HG03097 (cell line): ENCODE data around the gene PCBP3.
"Not testable (repeated sequence)": the region's sequence is repeated elsewhere in the genome, so short reads cannot be mapped to it uniquely, and the experiment has no call there.

Experiments used
- ATAC-seq: cut with Tn5 transposase; IDR thresholded peaks from one replicate; pipeline ENCODE4 v1.9.1; 2021; ENCODE audit not compliant: unreplicated experiment, low FRiP score

PCBP3 gene

DNA sequence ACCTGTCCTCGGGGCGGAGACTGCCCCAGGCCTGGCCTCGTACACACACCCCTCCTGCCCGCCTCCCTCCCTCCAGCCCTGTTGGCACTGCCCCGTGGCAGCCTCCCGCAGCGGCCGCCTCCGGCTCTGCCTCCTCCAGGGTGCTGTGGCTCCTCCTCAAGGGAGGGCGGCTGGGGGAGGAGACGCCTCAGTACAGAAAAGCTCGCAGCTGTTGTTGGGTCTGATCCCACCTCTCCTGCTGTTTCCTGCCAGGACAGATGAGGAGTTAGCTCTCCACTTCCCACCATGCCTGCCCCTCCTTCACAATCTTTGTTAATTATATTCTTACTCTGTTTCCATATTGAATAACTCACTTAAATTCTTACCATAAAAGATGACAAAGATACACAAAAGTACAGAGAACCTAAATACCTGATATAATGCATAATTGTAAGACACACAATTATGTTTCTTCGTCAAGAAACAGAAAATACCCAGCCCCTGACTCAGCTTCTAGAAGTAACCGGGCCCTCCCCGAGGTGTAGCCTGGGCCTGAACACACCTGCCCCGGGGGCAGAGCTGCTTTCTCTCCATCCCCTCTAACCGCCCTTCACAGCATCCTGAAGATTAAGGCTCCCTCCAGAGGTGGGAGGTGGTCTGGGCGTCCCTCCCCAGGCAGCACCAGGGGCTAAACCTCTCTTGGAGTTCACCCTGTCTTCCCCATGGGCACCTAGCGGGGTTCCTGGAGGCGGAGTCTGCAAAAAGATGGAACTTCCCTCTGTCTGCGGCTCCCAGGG, 307.4 kb downstream of the PCBP3 start:
- ATAC-seq: no peak

- no peak for ATAC-seq
Observed at GRCh38 chr21:45951676-45952075, 308.2 kb downstream of the PCBP3 start.

- not testable (repeated sequence) for ATAC-seq
Observed at GRCh38 chr21:45952527-45952926, 309.0 kb downstream of the PCBP3 start.

DNA sequence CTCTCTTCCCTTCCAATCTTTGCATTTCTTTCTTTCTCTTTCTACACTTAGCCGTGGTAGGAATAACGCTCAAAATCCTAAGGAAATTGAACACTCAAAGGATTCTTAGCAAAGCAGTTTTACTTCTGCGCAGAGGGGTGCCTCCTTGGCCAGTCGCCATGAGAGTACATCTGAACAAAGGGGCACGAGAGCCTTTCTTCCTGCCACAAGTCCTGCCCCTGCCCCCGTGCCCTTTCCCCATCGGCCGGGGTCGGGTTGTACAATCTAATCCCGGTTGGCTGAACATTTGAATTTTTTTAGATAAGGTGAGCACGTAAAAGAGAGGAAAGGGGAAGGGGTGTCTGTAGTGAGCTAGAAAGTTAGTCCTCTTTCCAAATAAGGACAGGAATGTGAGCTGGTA, 309.4 kb downstream of the PCBP3 start:
- no peak for ATAC-seq

DNA sequence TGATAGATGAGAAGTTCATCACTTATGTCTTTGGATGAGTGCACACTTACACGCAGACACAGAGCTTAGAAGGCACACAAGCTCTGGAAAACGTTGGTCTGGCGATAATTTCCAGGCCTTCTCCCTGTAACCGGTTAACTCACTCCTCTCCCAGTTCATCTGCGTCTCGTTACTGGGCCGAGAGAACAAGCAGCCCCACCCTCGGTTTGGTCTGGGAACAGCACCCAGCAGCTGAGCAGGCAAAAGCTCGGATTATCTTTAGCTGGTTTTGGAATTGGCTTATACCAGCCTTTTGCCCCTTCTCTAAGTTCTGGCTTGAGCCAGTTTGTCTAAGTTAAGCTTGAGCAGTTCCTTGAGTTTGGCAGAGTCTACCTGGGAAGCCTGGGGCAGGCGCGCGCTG, 310.7 kb downstream of the PCBP3 start:
- ATAC-seq: no peak

- ATAC-seq: no peak
Observed at GRCh38 chr21:45954921-45955320, 311.4 kb downstream of the PCBP3 start.

DNA sequence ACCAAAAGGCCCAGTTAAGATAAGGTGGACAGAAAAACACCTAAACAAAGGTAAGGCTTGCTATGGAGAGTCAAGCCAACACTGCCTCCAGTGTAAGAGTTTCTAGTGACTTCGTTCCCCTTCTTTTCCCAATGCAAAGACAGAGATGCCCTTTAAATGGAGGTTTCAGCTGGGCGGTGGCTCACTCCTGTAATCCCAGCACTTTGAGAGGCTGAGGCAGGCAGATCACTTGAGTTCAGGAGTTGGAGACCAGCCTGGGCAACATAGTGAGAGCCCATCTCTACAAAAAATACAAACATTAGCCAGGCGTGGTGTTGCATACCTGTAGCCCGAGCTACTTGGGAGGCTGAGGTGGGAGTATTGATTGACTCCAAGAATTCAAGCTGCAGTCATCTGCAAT, 314.0 kb downstream of the PCBP3 start:
- no peak for ATAC-seq

DNA sequence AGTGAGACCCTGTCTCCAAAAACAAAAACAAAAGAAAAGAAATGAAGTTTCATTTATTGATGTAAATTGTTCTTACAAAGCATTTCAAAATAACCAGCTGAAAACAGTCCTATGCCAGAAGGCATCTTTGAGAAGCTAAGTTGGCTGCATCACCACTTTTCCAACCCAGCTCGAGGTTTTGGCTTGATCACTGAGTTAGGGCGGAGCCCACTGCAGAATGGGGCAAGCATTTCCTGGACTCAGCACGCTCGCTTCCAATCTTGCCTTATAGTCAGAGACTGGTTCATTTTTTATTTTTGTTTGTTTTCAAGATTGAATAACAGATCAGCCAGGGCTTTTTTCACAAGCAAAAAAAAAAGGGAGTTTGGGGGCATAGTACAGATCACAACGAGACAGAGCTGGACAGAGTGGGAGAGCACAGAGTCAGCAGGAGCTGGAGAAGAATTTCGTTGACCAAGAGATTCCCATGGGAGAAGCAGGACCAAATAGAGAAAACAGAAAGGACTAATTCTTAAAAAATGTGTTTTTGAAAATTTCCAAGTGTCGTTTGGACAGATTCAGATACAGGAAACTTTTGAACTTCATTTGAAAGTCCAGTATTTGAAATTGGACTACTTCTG, 314.6 kb downstream of the PCBP3 start:
- ATAC-seq: no peak

GRCh38 chr21:45959182-45959581, 315.7 kb downstream of the PCBP3 start:
- no peak for ATAC-seq

DNA sequence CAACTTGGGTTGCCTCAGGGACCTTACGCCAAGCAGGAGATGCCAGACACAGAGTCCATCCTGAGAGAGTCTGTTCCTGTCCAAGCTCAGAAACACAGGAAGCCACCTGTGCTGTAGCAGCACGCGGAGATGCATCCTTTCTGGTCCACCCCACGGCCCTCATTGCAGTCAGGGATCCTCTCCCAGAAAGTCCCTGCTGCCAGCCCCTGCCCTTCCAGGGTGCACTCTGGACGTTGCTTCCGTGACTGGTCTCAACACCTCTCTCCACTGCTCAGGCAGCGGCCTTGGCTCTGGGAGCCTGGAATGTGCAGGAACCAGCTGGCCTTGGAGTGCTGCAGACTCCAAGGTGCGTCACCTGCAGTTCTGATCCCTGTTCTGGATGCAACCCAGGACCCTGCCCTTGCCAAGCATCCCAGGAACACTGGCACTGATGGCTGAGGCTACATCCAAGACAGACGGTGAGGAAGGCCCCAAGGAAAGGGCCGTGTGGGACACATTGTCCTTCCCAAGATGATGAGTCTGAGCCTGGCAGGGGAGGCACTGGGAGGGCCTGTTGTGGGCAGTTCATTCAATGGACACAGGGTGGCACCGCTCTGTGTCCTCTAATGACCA, 316.4 kb downstream of the PCBP3 start:
- ATAC-seq: no peak

DNA sequence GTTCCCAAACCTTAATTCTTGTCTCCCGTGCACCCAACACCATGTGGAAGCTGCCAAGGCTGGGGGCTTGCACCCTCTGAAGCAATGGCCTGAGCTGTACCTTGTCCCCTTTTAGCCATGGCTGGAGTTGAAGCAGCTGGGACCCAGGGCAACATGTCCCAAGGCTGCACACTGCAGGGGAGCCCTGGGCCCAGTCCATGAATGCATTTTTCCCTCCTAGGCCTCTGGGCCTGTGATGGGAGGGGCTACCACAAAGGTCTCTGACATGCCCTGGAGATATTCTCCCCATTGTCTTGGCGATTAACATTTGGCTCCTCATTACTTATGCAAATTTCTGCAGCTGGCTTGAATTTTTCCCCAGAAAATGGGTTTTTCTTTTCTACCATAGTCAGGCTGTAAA, 317.9 kb downstream of the PCBP3 start:
- not testable (repeated sequence) for ATAC-seq

DNA sequence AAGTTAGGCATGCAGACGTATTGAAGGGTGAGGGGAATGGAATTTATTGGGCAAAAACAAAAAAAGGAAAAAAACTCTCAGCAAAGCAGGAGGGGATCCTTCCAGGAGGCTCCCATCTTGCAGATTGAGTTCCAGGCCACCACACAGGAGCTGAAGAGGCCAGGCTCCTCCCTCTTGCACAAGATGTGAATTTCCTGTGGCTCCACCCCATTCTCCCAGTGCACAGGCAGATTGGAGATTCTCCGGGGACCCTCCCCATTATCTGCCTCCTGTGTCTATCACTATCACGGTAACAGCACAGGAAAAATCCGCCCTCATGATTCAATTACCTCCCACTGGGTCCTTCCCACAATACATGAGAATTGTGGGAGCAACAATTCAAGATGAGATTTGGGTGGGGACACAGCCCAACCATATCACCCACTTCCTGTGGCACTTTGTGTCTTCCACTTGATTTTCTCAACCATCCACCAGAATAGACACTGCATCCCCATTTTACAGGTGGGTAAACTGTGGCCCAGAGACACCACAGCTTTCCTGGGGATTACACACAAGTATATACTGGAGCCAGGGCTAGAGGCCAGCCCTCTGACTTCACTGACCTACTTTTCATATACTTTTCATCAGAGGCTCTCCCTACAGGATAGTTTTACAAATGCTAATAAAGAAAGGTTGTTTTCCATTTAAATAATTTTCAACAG, 319.2 kb downstream of the PCBP3 start:
- no peak for ATAC-seq

DNA sequence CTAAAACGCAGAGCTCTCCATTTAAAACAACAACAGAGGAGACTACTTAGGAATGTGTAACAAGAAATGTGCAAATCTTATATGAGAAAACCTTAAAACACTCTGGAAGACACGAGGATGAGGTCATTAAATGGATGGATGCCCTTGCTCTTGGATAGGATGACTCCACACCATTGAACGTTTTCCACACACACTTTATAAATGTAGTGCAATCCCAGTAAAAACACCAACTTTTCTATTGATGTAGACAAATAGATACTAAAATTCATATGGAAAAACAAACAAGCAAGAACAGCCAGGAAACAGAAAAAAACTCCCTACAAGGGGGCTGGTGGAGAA, 319.7 kb downstream of the PCBP3 start:
- ATAC-seq: no peak

DNA sequence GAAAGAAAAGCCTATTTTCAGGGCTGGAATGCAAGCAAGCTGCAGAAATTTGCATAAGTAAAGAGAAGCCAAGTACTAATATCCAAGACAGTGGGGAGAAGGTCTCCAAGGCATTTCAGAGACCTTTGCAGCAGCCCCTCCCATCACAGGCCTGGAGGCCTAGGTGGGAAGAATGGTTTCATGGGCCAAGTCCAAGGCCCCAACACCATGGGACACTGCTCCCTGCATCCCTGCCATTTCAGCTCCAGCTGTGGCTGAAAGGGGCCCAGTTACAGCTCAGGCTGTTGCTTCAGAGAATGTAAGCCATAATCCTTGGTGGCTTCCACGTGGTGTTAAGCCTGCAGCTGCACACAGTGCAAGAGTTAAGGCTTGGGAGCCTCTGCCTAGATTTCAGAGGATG, 321.1 kb downstream of the PCBP3 start:
- ATAC-seq: no peak

GRCh38 chr21:45965084-45965809, 321.7 kb downstream of the PCBP3 start:
- no peak for ATAC-seq

DNA sequence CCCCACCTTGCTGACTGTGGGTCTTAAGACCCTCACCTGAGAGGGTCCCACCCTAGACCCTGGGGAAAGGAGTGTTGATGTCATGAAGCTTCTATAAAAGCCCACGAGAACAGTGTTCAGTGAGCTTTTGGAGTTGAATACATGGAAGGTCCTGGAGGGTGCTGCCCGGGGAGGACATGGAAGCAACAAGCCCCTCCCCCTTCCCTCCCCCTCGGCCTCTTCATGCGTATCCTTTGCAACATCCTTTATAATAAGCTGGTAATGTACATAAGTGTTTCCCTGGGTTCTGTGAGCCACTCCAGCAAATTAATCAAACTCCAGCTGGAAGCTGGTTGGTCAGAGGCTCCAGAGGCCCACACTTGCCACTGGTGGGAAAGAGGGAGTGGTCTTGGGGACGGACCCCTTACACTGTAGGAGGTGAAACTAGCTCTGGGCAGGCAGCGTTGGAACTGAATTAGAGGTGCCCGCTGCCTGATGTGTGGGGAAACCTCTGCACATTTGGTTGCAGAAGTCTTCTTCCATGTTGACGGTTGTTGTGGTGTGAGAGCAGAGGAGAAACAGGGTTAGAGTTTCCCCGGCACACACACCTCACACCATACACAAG, 323.4 kb downstream of the PCBP3 start:
- no peak for ATAC-seq

DNA sequence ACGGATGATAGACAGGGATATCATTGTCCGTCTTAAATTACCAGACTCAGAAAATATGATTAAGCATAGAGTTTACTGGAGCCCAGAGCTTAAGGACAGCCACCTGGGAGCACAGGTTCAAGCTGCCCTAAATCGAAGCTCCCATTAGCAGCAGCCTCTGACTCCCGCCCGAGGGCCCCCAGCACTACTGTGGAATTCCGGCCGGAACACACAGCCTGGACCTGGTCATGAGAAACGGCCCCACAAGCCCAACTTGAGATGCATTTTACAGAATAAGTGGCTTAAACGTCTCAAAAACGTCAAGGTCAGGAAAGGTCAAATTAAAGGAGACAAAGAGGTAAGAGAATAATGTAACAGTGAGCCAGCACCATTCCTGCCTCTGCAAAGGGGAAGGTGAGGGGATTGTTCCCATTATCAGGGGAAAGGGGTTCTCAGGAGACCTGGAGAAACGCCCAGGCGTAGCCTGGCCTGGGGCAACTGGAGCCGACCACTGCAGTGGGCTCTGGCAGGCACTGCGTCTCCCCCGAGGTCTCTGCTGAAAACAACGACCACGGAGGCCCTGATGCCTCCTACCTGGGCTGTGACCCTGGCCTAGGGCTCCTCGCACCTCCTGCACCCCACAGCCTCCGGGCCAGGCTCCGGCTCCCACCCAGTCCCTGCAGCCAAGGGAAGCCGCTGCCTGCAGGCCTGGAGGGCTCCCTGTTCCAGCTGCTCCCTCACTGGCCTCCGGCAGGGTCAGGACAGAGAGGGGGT, 326.6 kb downstream of the PCBP3 start:
- no peak for ATAC-seq

DNA sequence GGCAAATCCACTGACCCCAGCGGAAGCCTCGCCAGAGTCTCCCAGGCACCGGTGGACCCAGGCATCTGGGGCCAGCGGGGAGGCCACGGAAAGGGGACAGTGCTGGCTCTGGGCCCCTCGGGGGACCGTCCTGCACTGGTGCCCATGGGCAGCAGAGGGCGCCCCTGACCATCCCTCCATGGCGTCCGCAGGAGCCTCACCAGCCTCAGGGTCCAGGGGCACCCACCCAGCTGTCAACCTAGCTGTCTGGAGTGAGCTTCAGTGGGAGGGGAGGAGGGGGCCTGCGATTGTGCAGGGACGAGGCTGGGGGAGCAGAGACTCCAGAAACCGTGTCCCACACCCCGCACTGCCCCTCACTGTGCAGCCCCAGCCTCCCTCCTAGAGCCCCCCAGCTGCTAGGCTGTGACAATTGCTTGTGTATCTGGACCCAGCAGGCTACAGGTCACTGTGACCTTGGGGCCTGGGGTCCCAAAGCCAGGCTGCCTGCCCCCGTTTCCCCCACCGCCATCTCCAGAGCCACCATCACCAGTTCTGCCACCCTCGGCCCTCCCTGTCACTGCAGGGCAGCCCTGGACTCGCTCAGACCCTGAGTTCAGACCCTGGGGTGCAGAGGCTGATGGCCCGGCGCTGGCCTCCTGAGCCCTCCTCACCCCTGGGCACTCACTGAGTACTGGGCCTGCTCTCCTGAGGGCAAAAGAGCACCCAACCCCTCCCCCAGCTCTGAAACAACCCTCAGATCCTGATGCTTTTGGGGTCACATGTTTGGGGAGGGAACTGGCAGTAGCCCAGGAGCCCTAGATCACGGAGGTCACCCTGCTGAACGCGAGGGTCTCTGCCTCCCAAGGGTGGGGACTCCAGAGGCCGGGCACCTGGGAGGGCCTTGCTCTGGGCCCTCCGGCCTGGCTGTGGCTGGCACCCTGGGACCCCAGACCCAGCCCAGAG, 327.4 kb downstream of the PCBP3 start:
- no peak for ATAC-seq
